ENCODE measurements around the gene FCN3. TPM values are rescaled to one million over a fixed set of nuclear protein-coding genes. Genes with fewer than 3 reads are reported as not detected.
A peak's percentile ranks its signal among the peaks of the same experiment; 100 is the strongest.

The FCN3 gene
- total and polyA plus RNA-seq, 2 donors (not counting 1 experiment from before 2014, with no cell fraction given): not detected

GRCh38 chr1:27366411-27367159 is 8.0 kb downstream of the FCN3 start, which contains the start of gene MAP3K6:
Gene MAP3K6, minus strand, starts transcription at chr1:27366961. Its CDS starts 364 bp downstream, at chr1:27366597.
- peaks cover 33 to 52% of the 10 kb centered on the region in 2 donors for H3K4me1 ChIP-seq (ENCODE audit: control insufficient read depth in 2 of 2, insufficient read depth in 2 of 2, low read length in 2 of 2)
- peak within 1 kb of the TSS; percentile 99 for H3K4me2 ChIP-seq (replicated peaks; ENCODE audit: low read depth, low read length, poor library complexity, severe bottlenecking)
- no peaks in the 10 kb centered on the region for H3K79me2 ChIP-seq (ENCODE audit: control insufficient read depth, insufficient read depth, low read length)
- intact Hi-C loops (cut with micrococcal nuclease): loop anchor here (5.0 kb wide), 1 partner anchor 44 kb away; the partner anchor contains the start of gene TMEM222
- peak within 1 kb of the TSS in 4 of 5 experiments; percentile 59 to 74 (median 64) for H3K4me3 ChIP-seq (ENCODE audit: control extremely low read depth in 1 of 5, extremely low read depth in 1 of 5, insufficient read depth in 1 of 5, low read depth in 2 of 5, low read length in 4 of 5)
- Mint-ChIP-seq H3K4me1 (peaks cover 59% of the 10 kb centered on the region), H3K4me3 (peak within 1 kb of the TSS; percentile 93), H3K9me3 (ENCODE audit: insufficient read depth) (no peaks in the 10 kb centered on the region), H3K27ac (peak within 1 kb of the TSS; percentile 82), H3K27me3 (no peaks in the 10 kb centered on the region)
- DNase-seq (peak; percentile 68), ATAC-seq (ENCODE audit: low read depth) (peak; percentile 32)
- H2AFZ ChIP-seq (ENCODE audit: insufficient read depth, low read depth, low read length, poor library complexity, severe bottlenecking): peak within 1 kb of the TSS; percentile 75
- H3K27me3 ChIP-seq (replicated peaks in 1 of 4; ENCODE audit: control extremely low read depth in 1 of 4, control insufficient read depth in 3 of 4, insufficient read depth in 4 of 4, low read length in 3 of 4): no peaks in the 10 kb centered on the region
- peak within 1 kb of the TSS; percentile 68 for H3K9ac ChIP-seq (ENCODE audit: low read length)
- POLR2A ChIA-PET: interaction anchor here (4.7 kb wide), 1 partner anchor 25 kb away, joined by 14 read pairs; the partner anchor contains the start of gene SYTL1
- CTCF ChIA-PET: interaction anchor here (0.5 to 8.5 kb wide), 19 partner anchors 9 to 303 kb away, joined by 3 to 74 read pairs (median 5); partner anchors contain the start of genes CD164L2, GPR3 and SYTL1
- H3K36me3 ChIP-seq (replicated peaks in 1 of 2; ENCODE audit: control extremely low read depth in 1 of 2, control insufficient read depth in 1 of 2, extremely low read depth in 1 of 2, insufficient read depth in 2 of 2, low read length in 1 of 2): no peaks in the 10 kb centered on the region
- H4K20me1 ChIP-seq (ENCODE audit: control insufficient read depth, insufficient read depth, low read length, poor library complexity, severe bottlenecking): no peaks in the 10 kb centered on the region
- H3K9me3 ChIP-seq (ENCODE audit: control extremely low read depth in 1 of 3, control insufficient read depth in 2 of 3, insufficient read depth in 1 of 3, low read length in 2 of 3): no peaks in the 10 kb centered on the region
- no peak within 1 kb of the TSS for H3K27ac ChIP-seq (ENCODE audit: low read length in 2 of 2)
- WGBS (ENCODE audit: insufficient coverage): under 1% methylated on average over 65 of the region's 67 CpGs
- TF ChIP-seq CTCF (IDR thresholded peaks at IDR 0.05) (peak; percentile 25), EZH2 (IDR thresholded peaks at IDR 0.05; ENCODE audit: borderline replicate concordance, insufficient read depth, low read depth, low read length, poor library complexity, severe bottlenecking) (no peak)

- Histone ChIP-seq H3K4me3 (ENCODE audit: control extremely low read depth in 1 of 5, extremely low read depth in 1 of 5, insufficient read depth in 1 of 5, low read depth in 2 of 5, low read length in 4 of 5) (peak overlapping the region in 4 of 5 experiments; percentile 59 to 74 (median 64)), H3K4me2 (replicated peaks; ENCODE audit: low read depth, low read length, poor library complexity, severe bottlenecking) (peak overlapping the region; percentile 99), H3K9ac (ENCODE audit: low read length) (peak overlapping the region; percentile 68), H2AFZ (ENCODE audit: insufficient read depth, low read depth, low read length, poor library complexity, severe bottlenecking) (peak overlapping the region; percentile 75), H3K36me3 (replicated peaks in 1 of 2; ENCODE audit: control extremely low read depth in 1 of 2, control insufficient read depth in 1 of 2, extremely low read depth in 1 of 2, insufficient read depth in 2 of 2, low read length in 1 of 2) (no peaks in the 10 kb centered on the region), H3K79me2 (ENCODE audit: control insufficient read depth, insufficient read depth, low read length) (no peaks in the 10 kb centered on the region), H3K27ac (ENCODE audit: low read length in 2 of 2) (no peak overlapping the region), H4K20me1 (ENCODE audit: control insufficient read depth, insufficient read depth, low read length, poor library complexity, severe bottlenecking) (no peaks in the 10 kb centered on the region), H3K4me1 (ENCODE audit: control insufficient read depth in 2 of 2, insufficient read depth in 2 of 2, low read length in 2 of 2) (peaks cover 33 to 49% of the 10 kb centered on the region in 2 donors), H3K9me3 (ENCODE audit: control extremely low read depth in 1 of 3, control insufficient read depth in 2 of 3, insufficient read depth in 1 of 3, low read length in 2 of 3) (no peaks in the 10 kb centered on the region), H3K27me3 (replicated peaks in 1 of 4; ENCODE audit: control extremely low read depth in 1 of 4, control insufficient read depth in 3 of 4, insufficient read depth in 4 of 4, low read length in 3 of 4) (no peaks in the 10 kb centered on the region)
- peak; percentile 44 for ATAC-seq (ENCODE audit: low read depth)
- CTCF ChIA-PET: interaction anchor here (0.9 to 8.5 kb wide), 20 partner anchors 9 to 304 kb away, joined by 3 to 74 read pairs (median 4); partner anchors contain the start of genes CD164L2, GPR3 and SYTL1
- Mint-ChIP-seq H3K27ac (peak overlapping the region; percentile 82), H3K4me3 (peak overlapping the region; percentile 93), H3K9me3 (ENCODE audit: insufficient read depth) (no peaks in the 10 kb centered on the region), H3K27me3 (no peaks in the 10 kb centered on the region), H3K4me1 (peaks cover 56% of the 10 kb centered on the region)
- POLR2A ChIA-PET: interaction anchor here (0.6 to 4.7 kb wide), 6 partner anchors 9 to 823 kb away, joined by 4 to 14 read pairs (median 7); partner anchors contain the start of gene SYTL1
- WGBS (ENCODE audit: insufficient coverage): under 1% methylated on average over 30 of the region's 30 CpGs
- intact Hi-C loops (cut with micrococcal nuclease): loop anchor here (5.0 kb wide), 1 partner anchor 44 kb away; the partner anchor contains the start of gene TMEM222
- peak; percentile 69 for DNase-seq
- TF ChIP-seq EZH2 (IDR thresholded peaks at IDR 0.05; ENCODE audit: borderline replicate concordance, insufficient read depth, low read depth, low read length, poor library complexity, severe bottlenecking) (no peak), CTCF (IDR thresholded peaks at IDR 0.05) (no peak)
Measured at GRCh38 chr1:27366113-27366410, 8.6 kb downstream of the FCN3 start.
